Left ventricle myocardium superior (tissue), 1 donor: ENCODE data around the gene RXRB. TPM values are rescaled to one million over a fixed set of nuclear protein-coding genes. Genes with fewer than 3 reads are reported as not detected.

Experiments
- ATAC-seq: fragments of 200-7000 bp; cut with Tn5 transposase; one replicate; pipeline ENCODE4 v1.9.1; 2020; ENCODE audit warnings: mild to moderate bottlenecking, moderate library complexity
- DNase-seq: peaks from one replicate; pipeline ENCODE4 v3.0.0-alpha.2; 2020
- intact Hi-C: fragments of 100-400 bp; cut with micrococcal nuclease; formaldehyde crosslinking; loops from one replicate; pipeline ENCODE4 v1.11.0; 2022
- total RNA-seq: library from RNA; stranded (reverse); fragmentation: NEBNext Ultra II Directional; extraction: Animal tissue kit (Norgen Biotek cat#: 25700); gene quantifications from one replicate; pipeline ENCODE4 v1.2.1, GENCODE V29; 2021
- donor health status: DM: no; HTN: yes; CAD: no; lungs with severe emphysema.

Gene RXRB
- total RNA-seq, 1 donor from 2014 or later: 41.2 TPM

- peak; percentile 50 for DNase-seq
- ATAC-seq: no peak
- intact Hi-C loops: no loop called here
Observed at GRCh38 chr6:33201147-33201545, 681 bp upstream of the RXRB start.

DNA sequence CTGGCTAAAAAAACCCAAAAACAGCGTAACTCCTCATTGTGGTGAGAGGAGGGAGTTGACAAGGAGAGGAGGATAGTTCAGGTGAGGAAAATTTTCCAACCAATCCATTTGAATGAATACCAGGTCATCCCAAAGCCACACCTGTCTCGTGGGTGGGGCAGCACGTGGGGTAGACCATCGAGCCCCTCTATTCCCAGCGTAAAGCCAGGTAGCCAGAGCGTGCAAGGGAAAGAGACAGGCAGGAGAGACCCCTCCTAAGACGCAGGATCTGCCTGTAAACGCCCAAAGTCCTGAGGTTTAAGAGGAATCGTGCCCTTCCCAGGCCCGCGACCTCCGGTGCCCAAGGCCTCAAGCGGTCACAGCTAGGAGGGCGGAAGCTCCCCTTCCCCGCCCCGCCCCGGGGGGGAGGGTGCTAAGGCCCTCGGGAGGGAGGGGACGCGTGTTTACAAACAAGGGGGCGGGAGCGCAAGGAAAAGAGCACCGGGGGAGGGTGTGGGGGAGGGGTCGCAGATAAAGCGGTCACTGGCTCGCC is 712 bp downstream of the RXRB start:
- ATAC-seq: peak; percentile 48
- DNase-seq: peak; percentile 83
- intact Hi-C loops: no loop called here

DNA sequence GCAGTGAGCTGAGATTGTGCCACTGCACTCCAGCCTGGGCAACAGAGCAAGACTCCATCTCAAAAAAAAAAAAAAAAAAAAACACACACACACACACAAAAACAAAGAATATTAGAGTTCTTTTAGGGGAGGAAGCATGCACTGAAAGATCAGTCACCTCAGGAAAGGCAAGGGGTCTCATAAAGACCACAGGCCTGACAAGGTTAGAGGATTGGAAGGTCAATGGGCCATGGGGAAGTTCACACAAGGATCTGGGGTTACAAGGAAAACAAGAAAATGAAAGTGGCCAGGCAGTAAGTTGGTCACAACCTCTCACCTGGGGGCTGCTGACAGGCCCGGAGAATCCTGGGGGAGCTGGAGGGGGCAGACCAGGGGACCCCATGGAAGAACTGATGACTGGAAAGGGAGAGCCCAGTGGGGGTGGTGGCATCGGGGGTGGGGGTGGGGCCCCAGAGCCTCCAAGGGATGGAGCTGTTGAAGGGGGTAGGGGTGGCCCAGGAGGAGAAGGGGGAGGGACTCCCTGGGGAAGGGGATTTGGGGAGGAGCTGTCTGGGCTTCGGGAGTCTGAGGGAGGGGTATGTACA is 1.5 kb downstream of the RXRB start:
- intact Hi-C loops: no loop called here
- ATAC-seq: no peak
- no peak for DNase-seq

DNA sequence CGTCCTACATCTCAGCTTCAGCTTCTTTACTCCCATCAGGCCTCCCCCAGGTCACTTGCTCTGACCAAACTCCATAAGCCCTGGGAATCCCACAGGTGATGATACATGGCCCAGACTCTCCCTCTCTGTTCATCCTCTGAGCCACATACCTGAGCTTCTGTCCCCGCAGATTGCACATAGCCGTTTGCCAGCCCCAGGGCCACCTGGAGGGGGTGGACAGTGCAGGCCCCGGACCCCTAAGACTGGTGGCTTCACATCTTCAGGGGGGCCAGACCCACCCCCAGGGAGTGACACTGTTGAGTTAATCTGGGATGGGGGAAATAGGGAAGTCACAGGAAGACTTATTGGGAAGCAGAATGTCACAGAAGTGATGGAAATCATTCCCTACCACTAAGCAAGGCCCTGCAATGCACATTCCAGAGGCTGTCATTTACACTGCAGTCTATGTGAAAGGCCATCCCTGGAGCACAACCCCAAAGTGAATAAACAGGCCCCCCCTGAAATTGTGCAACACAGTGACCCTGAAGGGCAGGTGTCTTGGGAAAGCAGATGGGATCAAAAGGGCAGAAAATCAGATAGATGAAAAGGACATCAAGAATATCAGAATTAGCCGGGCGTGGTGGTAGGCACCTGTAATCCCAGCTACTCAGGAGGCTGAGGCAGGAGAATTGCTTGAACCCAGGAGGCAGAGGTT is 2.2 kb downstream of the RXRB start:
- no peak for DNase-seq
- intact Hi-C loops: no loop called here
- no peak for ATAC-seq

DNA sequence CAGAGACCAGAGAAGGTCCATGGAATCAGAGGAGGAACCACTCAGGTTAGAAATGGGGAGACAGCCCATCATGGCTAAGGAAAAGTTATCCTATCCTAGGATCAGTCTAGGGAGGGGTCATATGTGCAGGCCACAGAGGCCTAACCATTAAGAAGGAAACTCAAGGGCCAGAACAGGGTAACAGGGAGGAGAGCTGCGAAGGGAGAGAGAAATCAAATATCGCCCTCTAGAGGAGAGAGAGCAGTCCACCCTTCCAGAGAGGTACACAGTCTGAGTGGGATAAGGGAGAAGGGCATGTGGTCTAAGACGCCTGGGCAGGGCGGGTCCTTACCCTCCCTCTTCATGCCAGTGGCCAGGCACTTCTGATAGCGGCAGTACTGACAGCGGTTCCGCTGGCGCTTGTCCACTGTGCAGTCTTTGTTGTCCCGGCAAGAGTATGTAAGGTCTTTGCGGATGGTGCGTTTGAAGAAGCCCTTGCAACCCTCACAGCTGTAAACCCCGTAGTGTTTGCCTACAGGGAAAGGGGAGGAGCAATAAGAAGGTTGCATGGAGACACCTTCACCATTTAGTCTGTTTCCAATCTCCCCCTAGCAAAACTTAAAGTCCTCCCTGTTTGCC is 2.9 kb downstream of the RXRB start:
- ATAC-seq (peak; percentile 26), DNase-seq (peak; percentile 56)
- intact Hi-C loops: no loop called here

GRCh38 chr6:33195304-33196165 is 4.9 kb downstream of the RXRB start:
- no peak for ATAC-seq
- intact Hi-C loops: no loop called here
- DNase-seq: no peak

DNA sequence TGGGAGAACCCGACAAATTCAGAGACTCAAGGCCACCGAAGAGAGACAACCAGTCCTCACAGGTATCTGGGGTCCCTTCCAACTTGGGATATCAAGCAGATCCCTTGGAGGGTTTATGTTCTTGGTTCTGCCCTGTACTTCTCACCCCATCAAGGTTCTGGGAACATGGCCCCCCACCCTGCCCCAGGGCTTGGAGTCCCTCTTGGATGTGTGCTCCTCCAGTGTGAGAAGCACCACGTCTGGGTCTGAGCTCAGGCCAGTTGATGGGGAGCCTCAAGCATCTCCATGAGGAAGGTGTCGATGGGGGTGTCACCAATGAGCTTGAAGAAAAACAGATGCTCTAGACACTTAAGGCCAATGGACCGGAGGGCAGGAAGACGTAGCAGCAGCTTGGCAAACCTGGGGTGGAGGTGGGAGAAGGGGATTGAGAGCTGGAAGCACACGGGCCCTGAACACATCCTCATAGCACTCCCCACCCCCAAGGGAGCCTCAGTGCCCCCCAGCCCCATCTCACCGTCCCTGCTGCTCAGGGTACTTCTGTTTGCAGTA is 6.0 kb downstream of the RXRB start:
- no peak for ATAC-seq
- intact Hi-C loops: no loop called here
- DNase-seq: no peak

GRCh38 chr6:33193619-33194018 is 6.8 kb downstream of the RXRB start:
- intact Hi-C loops: no loop called here

DNA sequence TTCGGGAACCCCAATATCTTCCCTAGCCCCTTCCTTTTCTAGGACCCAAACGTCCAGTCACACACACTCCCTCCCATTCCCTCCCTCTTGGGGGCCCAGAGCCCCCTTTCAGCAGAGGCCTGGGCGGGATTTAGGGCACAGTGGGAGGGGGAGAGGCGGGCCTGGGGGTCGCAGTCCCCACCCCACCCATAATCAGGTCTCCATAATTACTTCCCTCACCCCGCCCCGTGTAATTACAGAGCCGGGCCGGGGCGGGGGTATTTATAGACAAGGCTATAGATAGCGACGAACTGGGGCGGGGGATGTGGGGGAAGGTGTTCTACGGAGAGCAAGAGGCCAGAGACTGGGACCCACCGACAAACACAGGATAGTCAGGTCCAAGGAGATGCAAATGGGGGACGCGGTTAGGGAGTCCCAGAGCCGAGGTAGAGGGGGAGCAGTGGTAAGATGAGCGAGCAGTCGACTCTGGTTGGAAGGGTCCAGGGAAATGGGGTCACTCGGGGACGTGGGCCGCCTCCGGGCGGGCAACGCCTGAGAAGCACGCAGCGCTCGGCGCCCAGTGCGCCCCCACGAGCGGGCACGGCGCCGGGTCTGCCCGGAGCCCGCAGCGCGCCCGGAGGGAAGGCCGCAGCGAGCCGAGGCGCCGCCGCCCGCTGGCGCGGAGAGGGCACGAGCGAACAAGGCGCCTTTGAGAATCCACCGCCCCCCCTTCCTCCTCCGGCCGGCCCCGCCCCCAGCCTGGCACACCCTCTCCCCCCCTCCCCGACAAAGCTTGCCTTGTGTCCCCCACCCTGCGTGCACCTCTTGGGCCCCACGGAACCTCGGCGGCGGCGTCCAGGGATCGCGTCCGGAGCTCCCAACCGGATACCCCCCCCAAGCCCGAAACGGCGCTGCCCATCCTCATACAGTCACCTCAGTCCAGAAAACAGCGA is 7.5 kb downstream of the RXRB start:
- ATAC-seq (peak; percentile 43), DNase-seq (peak; percentile 67)

More at GRCh38 chr6:33193619-33194018, 6.8 kb downstream of the RXRB start:
- ATAC-seq (no peak), DNase-seq (no peak)

GRCh38 chr6:33192105-33192646 is 8.3 kb downstream of the RXRB start, which contains the start of gene COL11A2:
TSS of gene COL11A2 (minus strand) at chr6:33192467. CDS start at chr6:33192240, 227 bp downstream.
- intact Hi-C loops: no loop called here
- peak; percentile 45 for DNase-seq
- ATAC-seq: peak; percentile 8

More for the DNA sequence above, 7.5 kb downstream of the RXRB start:
- intact Hi-C loops: no loop called here

DNA sequence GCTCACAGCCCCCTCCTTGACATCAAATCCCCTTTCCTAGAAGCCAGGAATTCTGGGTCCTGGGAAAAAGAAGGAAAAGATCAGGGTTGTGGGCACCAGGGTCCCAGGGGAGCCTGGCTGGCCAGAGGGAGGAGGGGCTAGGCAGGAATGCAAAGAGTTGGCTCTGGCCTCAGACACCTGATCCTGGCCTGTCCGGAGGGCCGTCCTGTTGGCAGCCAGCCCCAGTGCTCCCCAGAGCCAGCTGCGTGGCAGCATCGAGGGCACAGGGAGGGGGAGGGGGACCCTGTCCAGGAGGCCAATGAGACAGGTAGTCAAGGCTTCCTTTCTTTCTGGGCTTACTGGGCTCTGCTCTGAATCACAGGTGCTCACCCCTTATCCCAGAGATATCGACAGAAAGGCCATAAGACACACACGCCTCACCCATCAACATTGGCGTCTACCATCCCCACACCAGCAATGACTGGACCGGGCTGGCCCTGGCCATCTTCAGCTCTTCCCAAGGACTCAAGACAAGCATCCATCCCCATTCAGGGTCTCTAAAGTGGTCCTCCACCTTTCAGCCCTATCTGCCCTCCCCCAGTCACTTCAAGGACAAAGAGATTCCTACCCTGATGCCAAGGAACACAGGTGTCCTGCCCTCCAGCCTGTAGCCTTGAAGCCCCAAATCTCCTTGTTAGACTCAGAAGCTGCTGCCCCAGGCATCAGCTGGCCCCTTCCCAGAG is 8.9 kb downstream of the RXRB start:
- peak; percentile 40 for ATAC-seq
- intact Hi-C loops: no loop called here
- DNase-seq: peak; percentile 69

DNA sequence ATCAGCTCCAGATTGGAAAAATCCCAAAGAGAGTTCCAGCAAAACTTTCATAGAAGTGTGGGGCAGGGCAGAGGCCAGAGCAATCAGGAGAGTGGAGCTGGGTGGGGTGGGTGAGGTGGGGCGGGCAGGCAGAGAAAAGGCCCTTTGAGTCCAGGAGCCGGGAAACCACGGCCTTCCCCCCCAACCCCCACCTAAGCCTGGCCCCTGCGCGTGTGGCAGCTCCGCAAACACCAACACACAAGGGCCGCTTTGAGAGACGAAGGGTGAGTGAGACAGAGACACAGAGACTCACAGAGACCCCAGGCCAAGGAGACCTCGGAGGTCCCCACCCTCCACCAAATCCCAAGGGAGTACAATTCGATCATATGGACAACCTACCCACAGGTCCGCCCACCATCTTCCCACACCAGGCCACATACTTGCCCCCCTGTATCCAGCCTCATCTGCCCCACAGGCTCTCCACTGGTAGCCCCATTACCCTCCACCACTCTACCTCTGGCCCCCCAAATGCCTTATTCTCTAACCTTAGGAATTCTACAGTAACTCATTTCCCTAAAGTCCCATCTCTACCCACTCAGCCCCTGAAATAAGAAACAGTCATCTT is 9.9 kb downstream of the RXRB start:
- DNase-seq (no peak), ATAC-seq (no peak)
- intact Hi-C loops: no loop called here

GRCh38 chr6:33189625-33190448 is 10.6 kb downstream of the RXRB start:
- intact Hi-C loops: no loop called here
- ATAC-seq (no peak), DNase-seq (no peak)

GRCh38 chr6:33189164-33189563 is 11.3 kb downstream of the RXRB start:
- no peak for ATAC-seq
- no peak for DNase-seq
- intact Hi-C loops: no loop called here

DNA sequence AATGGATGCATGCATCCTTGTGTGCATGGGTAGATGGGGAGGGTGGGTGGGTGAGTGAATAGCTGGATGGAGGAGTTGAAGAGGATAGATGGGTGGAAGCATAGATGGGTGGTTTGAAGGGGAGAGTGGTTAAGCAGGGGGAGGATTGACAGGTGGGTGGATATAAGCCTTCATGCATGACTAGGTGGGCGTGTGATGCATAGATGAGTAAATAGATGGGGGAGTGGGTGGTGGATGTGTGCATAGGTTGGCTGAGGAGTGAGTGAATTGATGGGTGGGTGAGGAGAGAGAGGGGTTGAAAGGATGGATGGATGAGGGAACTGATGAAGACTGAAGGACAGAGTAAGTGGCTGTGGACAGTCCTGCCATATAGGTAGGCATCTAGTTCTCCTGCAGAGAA is 12.7 kb downstream of the RXRB start:
- ATAC-seq (no peak), DNase-seq (no peak)
- intact Hi-C loops: no loop called here

GRCh38 chr6:33185654-33186187 is 14.7 kb downstream of the RXRB start:
- no peak for ATAC-seq
- no peak for DNase-seq
- intact Hi-C loops: no loop called here
